GM20000 (cell line): Measurements from ENCODE around the gene TMEM225B.

ENCODE experiments used
- DNase-seq: peaks from one replicate; pipeline ENCODE4 v3.0.0; 2012; ENCODE audit warnings: low spot score
- CTCF ChIP-seq: IDR thresholded peaks from 2 replicates; pipeline ENCODE4 v1.5.1; 2012; ENCODE audit warnings: mild to moderate bottlenecking, control low read depth; ENCODE audit errors: extremely low read depth, missing control alignments

TMEM225B gene

GRCh38 chr7:99638731-99639130, 40.7 kb downstream of the TMEM225B start:
- no peak for DNase-seq
- TF ChIP-seq CTCF = no peak

GRCh38 chr7:99639267-99639666, 41.2 kb downstream of the TMEM225B start:
- no peak for TF ChIP-seq CTCF
- no peak for DNase-seq

GRCh38 chr7:99642027-99642426, 44.0 kb downstream of the TMEM225B start:
- TF ChIP-seq CTCF = no peak
- DNase-seq = no peak

- DNase-seq = no peak
- TF ChIP-seq CTCF = no peak
Observed at GRCh38 chr7:99643464-99643863, 45.4 kb downstream of the TMEM225B start.

GRCh38 chr7:99644431-99644830, 46.4 kb downstream of the TMEM225B start:
- DNase-seq = no peak

GRCh38 chr7:99645590-99645989, 47.5 kb downstream of the TMEM225B start:
- no peak for DNase-seq
- TF ChIP-seq CTCF = no peak

More at GRCh38 chr7:99644431-99644830, 46.4 kb downstream of the TMEM225B start:
- TF ChIP-seq CTCF = no peak

GRCh38 chr7:99648843-99649242, 50.8 kb downstream of the TMEM225B start:
- no peak for TF ChIP-seq CTCF
- no peak for DNase-seq
